Measurements from ENCODE around the gene MRPL38. TPM values are rescaled to one million over a fixed set of nuclear protein-coding genes. Genes with fewer than 3 reads are reported as not detected.

The MRPL38 gene
- total RNA-seq, 2 experiments from 2014 or later: 112 to 198 TPM

DNA sequence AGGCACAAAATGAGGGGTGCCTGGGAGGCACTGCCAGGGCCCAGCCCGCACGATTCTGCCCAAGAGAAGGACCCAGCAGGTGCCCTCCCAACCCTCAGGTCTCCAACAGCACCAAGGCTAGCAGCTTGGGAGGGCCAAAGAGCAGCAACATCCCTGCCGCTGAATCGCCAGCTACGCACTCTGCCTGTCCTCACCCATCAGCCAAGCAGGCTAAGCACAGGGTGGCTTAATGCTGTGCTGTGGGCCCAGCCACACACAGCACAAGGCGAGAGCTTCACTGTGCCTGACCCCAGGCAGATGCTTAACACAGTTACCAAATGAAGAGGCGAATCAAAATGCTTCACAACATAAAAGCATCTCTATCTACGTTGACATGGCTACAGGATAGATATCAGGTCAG lies 10.6 kb upstream of the MRPL38 start:
- no peak for DNase-seq (ENCODE audit: low spot score)
- Histone ChIP-seq H3K9me3 (ENCODE audit: low read length) (no peaks in the 10 kb centered on the region), H3K4me2 (ENCODE audit: low read length) (no peak overlapping the region), H3K4me1 (ENCODE audit: insufficient read depth, low read length, poor library complexity, severe bottlenecking) (peaks cover 19% of the 10 kb centered on the region), H3K4me3 (ENCODE audit: low read depth, low read length, poor library complexity, severe bottlenecking) (no peak overlapping the region), H4K20me1 (ENCODE audit: insufficient read depth, low read length) (no peaks in the 10 kb centered on the region), H3K9me2 (ENCODE audit: insufficient read depth, low read length) (no peaks in the 10 kb centered on the region), H3K27ac (ENCODE audit: low read depth, low read length, poor library complexity, severe bottlenecking) (no peak overlapping the region), H2AFZ (ENCODE audit: low read length) (no peak overlapping the region), H3K79me2 (ENCODE audit: insufficient read depth, low read depth, low read length) (no peaks in the 10 kb centered on the region), H3K36me3 (ENCODE audit: insufficient read depth, low read length) (no peaks in the 10 kb centered on the region)
- intact Hi-C loops (cut with micrococcal nuclease; ENCODE audit: unreplicated experiment): no loop called here
- BruUV-seq (replicated peaks): no TSS peak
- TF ChIP-seq, protein P1, sequence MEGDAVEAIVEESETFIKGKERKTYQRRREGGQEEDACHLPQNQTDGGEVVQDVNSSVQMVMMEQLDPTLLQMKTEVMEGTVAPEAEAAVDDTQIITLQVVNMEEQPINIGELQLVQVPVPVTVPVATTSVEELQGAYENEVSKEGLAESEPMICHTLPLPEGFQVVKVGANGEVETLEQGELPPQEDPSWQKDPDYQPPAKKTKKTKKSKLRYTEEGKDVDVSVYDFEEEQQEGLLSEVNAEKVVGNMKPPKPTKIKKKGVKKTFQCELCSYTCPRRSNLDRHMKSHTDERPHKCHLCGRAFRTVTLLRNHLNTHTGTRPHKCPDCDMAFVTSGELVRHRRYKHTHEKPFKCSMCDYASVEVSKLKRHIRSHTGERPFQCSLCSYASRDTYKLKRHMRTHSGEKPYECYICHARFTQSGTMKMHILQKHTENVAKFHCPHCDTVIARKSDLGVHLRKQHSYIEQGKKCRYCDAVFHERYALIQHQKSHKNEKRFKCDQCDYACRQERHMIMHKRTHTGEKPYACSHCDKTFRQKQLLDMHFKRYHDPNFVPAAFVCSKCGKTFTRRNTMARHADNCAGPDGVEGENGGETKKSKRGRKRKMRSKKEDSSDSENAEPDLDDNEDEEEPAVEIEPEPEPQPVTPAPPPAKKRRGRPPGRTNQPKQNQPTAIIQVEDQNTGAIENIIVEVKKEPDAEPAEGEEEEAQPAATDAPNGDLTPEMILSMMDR (conservative IDR thresholded peaks at IDR 0.05; ENCODE audit: low read length): no peak
- no peak for TF ChIP-seq EZH2phosphoT487 (IDR thresholded peaks at IDR 0.05; ENCODE audit: borderline replicate concordance, low read depth, low read length)
- ChIA-PET POLR2A (interaction anchor here (0.9 kb wide), 1 partner anchor 64 kb away, joined by 3 read pairs; the partner anchor contains the start of genes ACOX1 and TEN1), CTCF (ENCODE audit: unreplicated experiment) (interaction anchor here (0.6 kb wide), 1 partner anchor 8 kb away, joined by 17 read pairs; no protein-coding TSS in a partner anchor)

DNA sequence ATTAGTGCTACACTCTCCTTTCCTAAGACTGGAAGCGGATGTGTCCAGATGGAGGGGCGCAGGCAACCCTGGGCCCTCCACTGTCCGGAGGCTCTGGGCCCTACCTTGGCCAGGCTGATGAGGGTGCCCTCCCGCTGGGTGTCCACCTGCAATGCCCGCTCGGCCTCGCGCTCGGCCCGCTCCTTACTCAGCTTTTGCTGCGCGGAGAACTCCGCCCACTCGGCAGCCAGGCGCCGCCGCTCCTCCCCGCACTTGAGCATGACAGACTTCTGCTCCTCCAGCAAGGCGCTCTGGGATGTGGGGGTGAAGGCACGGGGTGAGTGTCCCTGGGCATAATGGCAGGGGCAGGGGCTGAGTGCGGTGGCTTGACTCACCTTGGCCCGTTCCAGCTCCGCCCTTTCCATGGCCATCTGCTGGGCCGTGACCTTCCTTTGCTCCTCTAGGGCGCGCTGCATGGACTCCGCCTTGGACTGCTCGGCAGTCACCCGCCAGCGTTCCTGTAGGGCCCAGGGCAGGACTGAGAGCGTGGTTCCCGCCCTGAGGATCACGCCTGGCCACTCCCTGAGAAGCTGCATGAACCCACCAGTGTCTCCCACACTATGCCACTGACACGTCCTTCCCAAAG lies 10.1 kb upstream of the MRPL38 start:
- no peak overlapping the region for H2AFZ ChIP-seq (ENCODE audit: low read length)
- no peaks in the 10 kb centered on the region for H3K36me3 ChIP-seq (ENCODE audit: insufficient read depth, low read length)
- H3K9me2 ChIP-seq (ENCODE audit: insufficient read depth, low read length): no peaks in the 10 kb centered on the region
- H3K4me3 ChIP-seq (ENCODE audit: low read depth, low read length, poor library complexity, severe bottlenecking): no peak overlapping the region
- H3K4me2 ChIP-seq (ENCODE audit: low read length): no peak overlapping the region
- no peaks in the 10 kb centered on the region for H3K9me3 ChIP-seq (ENCODE audit: low read length)
- H4K20me1 ChIP-seq (ENCODE audit: insufficient read depth, low read length): no peaks in the 10 kb centered on the region
- ChIA-PET CTCF (ENCODE audit: unreplicated experiment) (interaction anchor here (0.6 kb wide), 1 partner anchor 8 kb away, joined by 17 read pairs; no protein-coding TSS in a partner anchor), POLR2A (interaction anchor here (0.9 kb wide), 1 partner anchor 64 kb away, joined by 3 read pairs; the partner anchor contains the start of genes ACOX1 and TEN1)
- no TSS peak for BruUV-seq (replicated peaks)
- peaks cover 24% of the 10 kb centered on the region for H3K4me1 ChIP-seq (ENCODE audit: insufficient read depth, low read length, poor library complexity, severe bottlenecking)
- intact Hi-C loops (cut with micrococcal nuclease; ENCODE audit: unreplicated experiment): no loop called here
- H3K27ac ChIP-seq (ENCODE audit: low read depth, low read length, poor library complexity, severe bottlenecking): no peak overlapping the region
- TF ChIP-seq, protein P1 (conservative IDR thresholded peaks at IDR 0.05; ENCODE audit: low read length): no peak
- TF ChIP-seq EZH2phosphoT487 (IDR thresholded peaks at IDR 0.05; ENCODE audit: borderline replicate concordance, low read depth, low read length): no peak
- DNase-seq (ENCODE audit: low spot score): no peak
- H3K79me2 ChIP-seq (ENCODE audit: insufficient read depth, low read depth, low read length): no peaks in the 10 kb centered on the region

DNA sequence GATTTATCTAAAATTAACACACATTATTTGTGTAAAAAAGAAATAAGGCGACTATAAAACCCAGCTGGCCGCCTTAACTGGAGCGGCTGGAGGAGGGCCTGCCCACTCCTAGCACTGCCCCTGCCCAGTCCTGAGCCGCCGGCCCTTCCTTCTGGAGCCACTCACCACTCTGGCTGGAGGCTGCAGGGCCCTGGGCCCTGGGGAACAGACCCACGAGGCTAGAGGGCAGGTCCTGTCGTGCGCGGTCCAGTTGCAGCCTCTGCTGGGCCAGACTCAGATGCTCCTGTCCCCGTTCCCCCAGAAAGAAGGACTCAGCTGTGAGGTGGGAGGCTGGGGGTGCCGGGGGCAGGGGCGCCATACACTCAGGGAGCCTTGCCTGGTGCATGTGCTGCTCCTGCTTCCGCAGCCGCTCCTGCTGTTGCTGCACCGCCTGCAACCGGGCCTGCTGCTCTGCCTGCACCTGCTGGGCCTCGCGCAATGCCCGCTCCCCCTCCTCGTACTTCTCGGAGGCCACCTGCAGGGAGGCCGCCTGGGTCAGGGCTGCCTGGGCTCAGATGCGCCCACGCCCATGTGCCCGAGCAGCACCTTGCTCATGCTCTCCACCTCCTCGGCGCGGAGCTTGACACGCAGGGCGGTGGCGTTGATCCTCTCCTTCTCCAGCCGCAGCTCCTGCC lies 9.0 kb upstream of the MRPL38 start:
- H3K79me2 ChIP-seq (ENCODE audit: insufficient read depth, low read depth, low read length): no peaks in the 10 kb centered on the region
- BruUV-seq (replicated peaks): no TSS peak
- DNase-seq (ENCODE audit: low spot score): no peak
- H3K4me1 ChIP-seq (ENCODE audit: insufficient read depth, low read length, poor library complexity, severe bottlenecking): peaks cover 35% of the 10 kb centered on the region
- ChIA-PET POLR2A (interaction anchor here (0.6 kb wide), 1 partner anchor 19 kb away, joined by 5 read pairs; no protein-coding TSS in a partner anchor), CTCF (ENCODE audit: unreplicated experiment) (no interaction called here)
- H3K4me2 ChIP-seq (ENCODE audit: low read length): no peak overlapping the region
- H2AFZ ChIP-seq (ENCODE audit: low read length): no peak overlapping the region
- H3K9me3 ChIP-seq (ENCODE audit: low read length): no peaks in the 10 kb centered on the region
- no peak overlapping the region for H3K4me3 ChIP-seq (ENCODE audit: low read depth, low read length, poor library complexity, severe bottlenecking)
- H3K36me3 ChIP-seq (ENCODE audit: insufficient read depth, low read length): no peaks in the 10 kb centered on the region
- H3K9me2 ChIP-seq (ENCODE audit: insufficient read depth, low read length): no peaks in the 10 kb centered on the region
- no peaks in the 10 kb centered on the region for H4K20me1 ChIP-seq (ENCODE audit: insufficient read depth, low read length)
- no peak for TF ChIP-seq EZH2phosphoT487 (IDR thresholded peaks at IDR 0.05; ENCODE audit: borderline replicate concordance, low read depth, low read length)
- TF ChIP-seq, protein P1 (conservative IDR thresholded peaks at IDR 0.05; ENCODE audit: low read length): no peak
- no peak overlapping the region for H3K27ac ChIP-seq (ENCODE audit: low read depth, low read length, poor library complexity, severe bottlenecking)
- intact Hi-C loops (cut with micrococcal nuclease; ENCODE audit: unreplicated experiment): no loop called here
